GM21528 (cell line): ENCODE measurements around the gene CCZ1B.
A peak's percentile ranks its signal among the peaks of the same experiment; 100 is the strongest.
"Not testable (repeated sequence)": the region's sequence is repeated elsewhere in the genome, so short reads cannot be mapped to it uniquely, and the experiment has no call there.

ENCODE experiments used
- ATAC-seq: cut with Tn5 transposase; IDR thresholded peaks from one replicate; pipeline ENCODE4 v1.9.1; 2021; ENCODE audit warnings: mild to moderate bottlenecking, moderate library complexity; ENCODE audit not compliant: unreplicated experiment, low FRiP score

Gene CCZ1B

GRCh38 chr7:6831018-6831725, 5.1 kb upstream of the CCZ1B start:
- no peak for ATAC-seq

GRCh38 chr7:6830026-6830425, 4.0 kb upstream of the CCZ1B start:
- ATAC-seq = not testable (repeated sequence)

GRCh38 chr7:6829616-6830015, 3.5 kb upstream of the CCZ1B start:
- not testable (repeated sequence) for ATAC-seq

- ATAC-seq = not testable (repeated sequence)
Measured at GRCh38 chr7:6827180-6827579, 1.1 kb upstream of the CCZ1B start.

- ATAC-seq = peak; percentile 71
Measured at GRCh38 chr7:6825236-6826125, 594 bp downstream of the CCZ1B start.

GRCh38 chr7:6821622-6822021, 4.5 kb downstream of the CCZ1B start:
- not testable (repeated sequence) for ATAC-seq

GRCh38 chr7:6815470-6815869, 10.6 kb downstream of the CCZ1B start:
- ATAC-seq = not testable (repeated sequence)

GRCh38 chr7:6813011-6813410, 13.1 kb downstream of the CCZ1B start:
- not testable (repeated sequence) for ATAC-seq

GRCh38 chr7:6807959-6808358, 18.1 kb downstream of the CCZ1B start:
- ATAC-seq = not testable (repeated sequence)

GRCh38 chr7:6807393-6807918, 18.6 kb downstream of the CCZ1B start:
- ATAC-seq = not testable (repeated sequence)

GRCh38 chr7:6800331-6800730, 25.7 kb downstream of the CCZ1B start:
- ATAC-seq = not testable (repeated sequence)

- not testable (repeated sequence) for ATAC-seq
Measured at GRCh38 chr7:6799887-6800286, 26.2 kb downstream of the CCZ1B start.

GRCh38 chr7:6798047-6798446, 28.0 kb downstream of the CCZ1B start:
- ATAC-seq = not testable (repeated sequence)

GRCh38 chr7:6797218-6797617, 28.9 kb downstream of the CCZ1B start:
- ATAC-seq = not testable (repeated sequence)

GRCh38 chr7:6794276-6794675, 31.8 kb downstream of the CCZ1B start:
- not testable (repeated sequence) for ATAC-seq

- not testable (repeated sequence) for ATAC-seq
Measured at GRCh38 chr7:6792113-6792872, 33.8 kb downstream of the CCZ1B start.

- not testable (repeated sequence) for ATAC-seq
Measured at GRCh38 chr7:6789353-6789752, 36.7 kb downstream of the CCZ1B start.

GRCh38 chr7:6781581-6781980, 44.5 kb downstream of the CCZ1B start:
- not testable (repeated sequence) for ATAC-seq

GRCh38 chr7:6761186-6761585, 64.9 kb downstream of the CCZ1B start:
- not testable (repeated sequence) for ATAC-seq

GRCh38 chr7:6753964-6754363, 72.1 kb downstream of the CCZ1B start, which contains the start of gene RSPH10B2:
Gene RSPH10B2, plus strand, starts transcription at chr7:6754103. Its CDS starts 3,575 bp downstream, at chr7:6757678.
- ATAC-seq = not testable (repeated sequence)
